HG02678 (cell line): Measurements from ENCODE around the gene MED13L.

Experiments used
- ATAC-seq: cut with Tn5 transposase; IDR thresholded peaks from one replicate; pipeline ENCODE4 v1.9.1; 2021; ENCODE audit warnings: mild to moderate bottlenecking, moderate library complexity; ENCODE audit not compliant: unreplicated experiment

The MED13L gene

DNA sequence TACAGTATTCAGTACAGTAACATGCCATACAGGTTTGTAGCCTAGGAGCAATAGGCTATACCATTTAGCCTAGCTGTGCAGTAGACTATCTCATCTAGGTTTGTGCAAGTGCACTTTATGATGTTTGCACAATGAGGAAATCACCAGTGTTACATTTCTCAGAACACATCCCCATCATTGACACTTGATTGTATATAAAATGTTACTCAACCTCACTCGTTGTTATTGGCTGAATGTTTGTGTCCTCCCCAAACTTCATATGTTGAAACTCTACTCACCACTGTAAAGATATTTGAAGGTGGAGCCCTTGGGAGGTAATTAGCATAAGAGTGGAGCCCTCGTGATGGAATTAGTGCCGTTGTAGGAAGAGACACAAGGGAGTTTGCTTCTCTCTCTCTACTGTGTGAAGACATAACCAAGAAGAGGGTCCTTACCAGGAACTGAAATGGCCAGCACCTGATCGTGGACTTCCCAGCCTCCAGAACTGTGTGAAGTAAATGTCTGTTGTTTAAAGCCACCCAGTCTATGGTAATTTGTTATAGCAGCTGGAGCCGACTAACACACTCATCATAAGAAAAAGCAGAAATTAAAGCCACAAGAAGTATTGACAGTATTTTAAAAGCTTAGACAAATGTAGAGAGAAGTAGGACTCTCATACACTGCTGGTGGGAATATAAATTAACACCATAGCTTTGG is 3.2 kb upstream of the MED13L start:
- ATAC-seq: no peak

- ATAC-seq: no peak
These were observed 1.2 kb upstream of the MED13L start for GRCh38 chr12:116278667-116279066.

GRCh38 chr12:116278279-116278626 is 760 bp upstream of the MED13L start:
- ATAC-seq: no peak

- ATAC-seq: peak; percentile 39
These were observed 634 bp downstream of the MED13L start for GRCh38 chr12:116276652-116277466.

DNA sequence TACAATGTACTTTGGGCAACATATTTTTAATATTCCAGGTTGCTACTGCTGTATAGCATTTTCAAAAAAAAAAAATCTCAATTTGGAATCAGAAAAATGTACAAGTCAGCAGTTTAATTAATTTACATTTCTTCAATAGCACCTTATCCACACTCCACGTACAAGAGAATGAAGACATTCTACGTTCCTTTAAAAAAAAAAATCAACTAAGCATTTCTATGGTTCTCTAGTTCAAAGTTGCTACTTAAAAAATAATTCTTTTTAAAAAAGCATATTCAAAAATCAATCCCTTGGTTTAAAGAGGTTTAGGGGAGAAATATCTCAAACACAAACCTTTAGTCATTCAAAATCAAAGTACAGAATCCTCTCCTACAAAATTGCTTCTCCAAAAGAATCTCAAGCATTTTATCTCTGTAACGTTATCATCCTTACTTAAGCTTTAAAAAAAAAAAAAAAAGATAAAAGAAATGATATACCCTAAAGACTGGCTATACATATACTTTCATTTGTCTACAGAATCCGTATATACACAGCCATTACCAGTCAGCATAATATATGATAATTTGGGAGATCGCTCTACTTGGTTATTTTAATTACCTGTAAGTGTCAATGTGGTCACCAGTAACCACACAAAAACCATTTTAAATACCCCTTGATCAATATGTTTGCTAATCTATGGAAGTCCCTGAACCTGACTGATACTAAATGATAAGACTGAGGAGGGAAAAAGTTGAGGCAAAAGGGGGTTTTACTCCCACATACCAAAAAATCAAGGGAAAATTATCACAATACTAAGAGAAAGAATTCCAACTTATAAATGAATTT is 2.7 kb downstream of the MED13L start:
- no peak for ATAC-seq

- no peak for ATAC-seq
These were observed 3.5 kb downstream of the MED13L start for GRCh38 chr12:116273813-116274550.

DNA sequence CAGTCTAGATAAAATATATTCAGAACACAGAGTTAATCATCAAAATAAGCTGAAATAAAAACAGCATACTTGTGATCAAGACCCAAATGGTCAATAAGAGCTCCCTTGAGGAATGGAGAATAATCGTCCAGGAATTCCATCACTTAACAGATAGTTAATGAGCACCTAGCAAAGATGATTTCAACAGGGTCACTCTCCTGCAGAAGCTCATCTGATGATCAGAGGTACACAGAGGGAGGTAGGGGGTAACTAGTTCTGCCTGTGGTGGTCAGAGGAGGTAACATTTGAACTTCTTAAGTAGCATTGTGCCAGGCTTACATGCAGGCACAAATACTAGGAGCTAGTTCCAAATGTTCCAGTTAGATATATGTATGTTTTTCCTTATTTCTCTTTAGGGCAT is 9.5 kb downstream of the MED13L start:
- ATAC-seq: no peak

DNA sequence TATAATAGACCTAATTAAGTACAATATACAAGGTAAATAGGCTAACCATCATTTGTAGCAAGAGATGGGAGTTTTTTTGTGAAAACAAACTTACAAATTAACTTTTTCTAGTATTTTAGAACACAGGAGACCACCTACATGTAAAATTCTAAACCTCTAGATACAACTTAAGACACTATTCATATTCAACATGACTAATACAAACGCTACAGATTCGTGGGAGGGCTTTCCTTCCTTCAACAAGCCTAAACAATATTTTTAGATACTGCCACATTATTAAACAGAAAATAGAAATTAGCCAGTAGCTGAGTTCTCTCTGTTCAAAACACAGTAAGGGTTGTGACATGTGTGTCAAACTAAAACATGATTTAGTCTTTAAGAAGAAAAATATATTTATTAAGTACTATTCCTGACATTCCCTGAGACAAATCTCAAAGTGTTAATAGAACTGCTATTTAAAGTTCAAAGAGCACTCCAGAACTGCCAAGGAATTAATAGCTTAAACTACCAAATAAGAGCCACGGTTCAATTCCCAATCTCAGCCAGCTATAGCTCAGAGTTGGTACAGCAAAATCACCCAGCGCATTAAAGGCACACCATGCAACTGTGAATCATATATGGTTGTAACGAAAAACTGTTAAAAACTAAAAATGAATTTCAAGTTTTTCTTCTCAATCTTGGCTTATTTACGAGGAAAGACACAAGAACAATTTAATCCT is 10.7 kb downstream of the MED13L start:
- ATAC-seq: no peak

DNA sequence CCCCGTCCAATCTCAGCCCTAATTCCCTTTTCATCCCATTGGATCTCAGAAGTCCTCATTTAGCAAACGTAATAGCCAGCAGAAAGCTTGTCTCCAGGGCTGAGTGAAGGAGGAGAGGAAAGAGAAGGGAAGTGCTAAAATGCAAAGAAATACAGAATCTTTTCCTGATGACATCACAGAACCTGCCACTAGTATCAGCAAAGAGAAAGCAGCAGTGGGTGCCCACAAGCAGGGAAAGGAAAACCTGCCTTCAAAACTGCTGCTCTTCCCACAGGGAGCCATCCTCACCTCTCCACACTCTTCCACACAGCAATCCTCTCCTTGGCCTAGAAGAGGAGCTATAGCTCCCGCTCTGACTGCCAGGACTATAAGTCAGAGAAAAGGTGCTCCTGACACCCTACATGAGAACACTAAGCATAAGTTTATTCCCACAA is 11.3 kb downstream of the MED13L start:
- no peak for ATAC-seq

DNA sequence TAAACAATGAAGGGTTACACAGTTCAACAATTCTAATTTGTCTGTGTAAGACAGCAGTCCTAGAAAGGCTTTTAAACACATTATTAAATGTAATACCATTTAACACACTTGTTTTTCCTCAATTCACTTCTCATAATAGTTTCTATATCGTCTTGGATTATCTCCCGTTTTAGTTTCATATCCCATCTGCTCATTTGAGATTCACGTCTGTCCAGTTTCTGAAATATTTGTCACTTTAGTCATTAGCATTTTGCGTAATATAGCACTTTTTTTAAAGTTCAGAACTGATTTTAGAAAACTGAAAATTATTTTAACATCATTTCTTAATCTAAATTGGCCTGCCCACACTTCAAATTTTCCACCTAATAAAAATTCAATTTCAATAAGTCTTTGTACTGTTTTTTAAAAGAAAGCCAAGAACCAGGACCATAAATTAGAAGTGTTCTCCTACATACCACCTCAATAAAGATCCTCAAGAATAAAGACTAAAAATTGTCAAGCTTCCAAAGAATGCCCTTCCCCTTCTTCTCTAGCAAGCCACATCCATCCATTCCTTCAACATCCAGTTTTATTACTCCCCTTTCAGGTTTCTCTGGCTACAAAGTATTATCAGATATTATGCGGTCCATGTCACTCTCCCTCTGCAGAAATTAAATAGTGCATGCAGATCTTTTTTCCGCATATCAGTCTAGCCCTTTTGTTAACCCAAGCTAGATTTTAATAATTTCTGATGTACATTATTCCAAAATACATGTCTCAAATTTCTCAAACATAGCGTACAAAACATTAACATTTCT is 11.9 kb downstream of the MED13L start:
- ATAC-seq: no peak

GRCh38 chr12:116264525-116265070 is 12.9 kb downstream of the MED13L start:
- no peak for ATAC-seq

DNA sequence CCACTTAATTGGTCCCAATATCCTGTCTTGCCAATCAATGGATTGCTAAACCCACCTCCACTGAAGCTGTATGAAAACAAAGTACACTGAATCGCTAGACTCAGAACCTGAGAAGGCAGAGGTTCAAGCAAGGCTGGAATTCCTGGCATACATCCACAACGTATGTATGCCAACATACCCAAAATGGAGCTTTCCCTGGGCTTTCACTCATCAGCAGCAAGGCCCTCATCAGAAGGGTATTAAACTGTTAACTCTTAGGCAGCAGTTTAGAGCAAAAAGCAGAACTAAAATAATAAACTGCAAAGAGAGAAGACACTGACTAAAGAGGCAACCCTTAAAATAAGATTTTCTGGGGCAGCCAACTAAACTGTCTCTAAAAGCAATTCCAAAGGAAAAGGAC is 13.6 kb downstream of the MED13L start:
- ATAC-seq: no peak

- ATAC-seq: no peak
These were observed 14.1 kb downstream of the MED13L start for GRCh38 chr12:116263431-116263830.

DNA sequence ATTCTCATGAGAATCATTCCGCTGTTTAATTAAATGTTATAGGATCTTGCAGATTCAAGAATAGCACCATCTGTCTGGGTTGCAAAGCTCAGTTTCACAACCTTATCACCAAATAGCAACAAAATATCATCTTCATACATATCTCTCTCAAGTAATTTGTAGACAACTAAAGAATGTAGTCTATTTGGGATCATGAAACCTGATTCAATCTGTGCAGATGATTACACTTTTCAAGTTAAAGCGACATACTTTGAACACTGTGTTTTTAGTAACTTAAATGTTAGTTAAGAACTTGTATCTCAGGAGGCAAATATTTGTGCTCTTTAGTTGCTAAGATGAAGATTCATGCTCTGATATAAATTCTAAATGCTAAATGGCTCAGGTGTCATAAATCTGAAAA is 14.8 kb downstream of the MED13L start:
- ATAC-seq: no peak

DNA sequence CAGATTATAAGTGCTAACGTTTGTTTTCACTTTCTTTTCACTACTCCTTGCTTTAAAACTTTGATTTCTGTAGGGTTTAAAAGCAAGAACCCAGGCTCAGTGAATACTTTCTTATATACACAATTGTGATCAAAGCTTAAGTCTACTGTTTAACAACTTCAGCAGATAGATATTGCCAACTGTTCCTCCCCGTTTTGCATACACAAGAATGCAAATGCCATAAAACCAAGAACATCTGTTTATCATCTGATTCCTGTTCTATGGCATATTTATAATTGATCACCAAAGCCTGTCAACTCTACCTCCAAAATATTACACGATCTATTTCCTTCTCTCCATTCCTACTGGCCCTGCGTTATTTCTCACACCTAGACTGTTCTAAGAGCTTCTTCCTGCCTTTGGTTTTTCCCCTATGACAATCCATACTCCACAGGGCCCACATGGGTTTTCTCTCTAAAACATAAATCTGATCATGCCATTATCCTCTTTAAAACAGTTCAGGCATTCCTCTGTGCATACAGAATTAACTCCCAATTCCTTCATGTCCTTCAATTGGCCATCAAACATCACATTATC is 15.9 kb downstream of the MED13L start:
- no peak for ATAC-seq

DNA sequence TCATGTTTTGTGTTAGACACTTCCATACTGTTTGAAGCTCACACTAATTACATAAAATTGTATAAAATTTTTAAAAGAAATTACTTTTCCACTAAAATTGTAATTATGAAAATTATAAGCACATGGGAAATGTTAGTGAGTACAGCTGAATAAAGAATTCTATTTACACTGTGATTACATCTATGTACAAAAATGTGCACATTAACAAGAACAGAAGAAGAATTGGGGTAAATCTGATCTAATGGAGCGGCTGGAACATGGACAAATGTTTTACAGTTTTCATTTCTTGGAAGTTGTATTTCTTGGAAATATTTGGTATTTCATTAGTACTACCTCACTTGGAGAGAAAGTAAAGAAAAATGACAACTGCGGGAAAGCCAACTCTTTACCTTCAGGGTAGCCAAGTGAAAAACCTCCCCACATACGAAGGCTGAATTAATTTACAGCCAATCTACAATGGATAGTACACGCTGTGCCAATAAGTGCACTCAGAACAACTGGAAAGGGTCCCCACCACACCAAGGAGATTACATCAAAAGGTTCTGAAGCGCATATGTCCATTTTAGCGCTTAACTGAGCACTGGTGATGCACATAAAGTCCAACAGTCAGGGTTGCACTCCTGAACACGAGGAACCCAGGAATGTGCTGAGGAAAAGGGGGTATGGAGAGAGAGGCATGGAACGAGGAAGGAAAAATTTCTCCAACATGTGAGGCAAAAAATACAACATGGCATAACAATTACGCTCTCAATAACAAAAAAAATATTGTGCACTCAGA is 17.5 kb downstream of the MED13L start:
- no peak for ATAC-seq

DNA sequence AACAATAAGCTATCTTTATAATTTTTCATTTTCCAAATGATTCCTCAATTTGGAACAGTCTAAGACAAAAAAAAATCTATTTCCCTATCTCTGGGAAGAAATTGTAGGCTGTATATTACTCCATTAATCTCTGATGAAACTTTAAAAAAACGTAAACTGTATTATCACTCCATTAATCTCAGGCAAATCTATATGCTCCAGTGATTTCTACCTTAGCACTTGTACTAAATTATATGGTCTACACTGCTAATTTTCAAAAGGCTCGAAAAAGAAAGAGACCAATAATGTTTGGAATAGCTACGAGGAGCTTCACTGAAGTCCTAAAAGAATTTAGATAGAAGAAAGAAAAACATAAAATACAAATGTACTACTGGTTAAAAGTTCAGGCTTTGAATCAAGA is 19.7 kb downstream of the MED13L start:
- no peak for ATAC-seq

DNA sequence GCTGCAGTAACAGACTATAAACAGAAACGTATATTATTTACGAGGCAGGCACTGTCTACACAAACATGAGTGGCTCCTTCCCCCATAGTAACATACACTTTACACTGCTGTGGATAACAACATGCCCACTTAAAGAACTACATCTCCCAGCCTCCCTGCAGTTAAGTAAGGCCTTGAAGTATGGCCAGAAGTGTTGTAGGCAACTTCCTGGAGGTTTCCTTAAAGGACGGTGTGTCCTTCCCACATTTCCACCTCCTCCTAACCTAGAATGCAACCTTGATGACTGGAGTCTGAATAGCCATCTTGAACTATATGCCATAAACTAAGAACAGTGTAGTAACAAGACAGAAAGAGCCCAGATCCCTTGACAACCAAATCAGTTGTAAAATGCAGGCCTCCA is 20.3 kb downstream of the MED13L start:
- no peak for ATAC-seq
